HL-60 (cell line): ENCODE measurements around the gene NDUFA6.
"Not testable (repeated sequence)": the region's sequence is repeated elsewhere in the genome, so short reads cannot be mapped to it uniquely, and the experiment has no call there.

Source experiments
- CTCF ChIP-seq: IDR thresholded peaks from one replicate; pipeline ENCODE4 v1.5.1; 2011; ENCODE audit warnings: low read length, control low read depth, inconsistent platforms; ENCODE audit not compliant: insufficient read depth
- POLR2AphosphoS5 ChIP-seq: IDR thresholded peaks from 2 replicates; pipeline ENCODE4 v1.6.1; 2012; ENCODE audit warnings: low read depth

- not testable (repeated sequence) for TF ChIP-seq CTCF, POLR2AphosphoS5
These were observed 45.1 kb upstream of the NDUFA6 start for GRCh38 chr22:42135688-42136087.
